DOHH2 (cell line): ENCODE measurements around the gene XBP1.
"Not testable (repeated sequence)": the region's sequence is repeated elsewhere in the genome, so short reads cannot be mapped to it uniquely, and the experiment has no call there.

ENCODE experiments used
- H3F3A ChIP-seq: fragments of 200-600 bp; sonication (generic), shearing (Covaris generic); 2 replicates; pipeline ENCODE4 v1.6.0; 2016; ENCODE audit warnings: antibody characterized with exemption, mild to moderate bottlenecking; ENCODE audit not compliant: control insufficient read depth, insufficient read depth
- H3K27ac ChIP-seq: fragments of 200-600 bp; sonication (generic); 2 replicates; pipeline ENCODE4 v1.5.1; 2014; ENCODE audit warnings: low read depth, mild to moderate bottlenecking, low read length, moderate library complexity
- H3K27me3 ChIP-seq: fragments of 200-600 bp; sonication (generic); 2 replicates; pipeline ENCODE4 v1.6.1; 2014; ENCODE audit warnings: mild to moderate bottlenecking, low read length, mixed read lengths; ENCODE audit not compliant: control insufficient read depth
- H3K36me3 ChIP-seq: fragments of 200-600 bp; sonication (generic); 2 replicates; pipeline ENCODE4 v1.6.1; 2014; ENCODE audit warnings: mild to moderate bottlenecking, low read length, moderate library complexity, mixed read lengths; ENCODE audit not compliant: control insufficient read depth
- H3K4me1 ChIP-seq: fragments of 200-600 bp; sonication (generic); 2 replicates; pipeline ENCODE4 v1.6.1; 2014; ENCODE audit warnings: mild to moderate bottlenecking, low read length, mixed read lengths; ENCODE audit not compliant: control insufficient read depth
- H3K4me2 ChIP-seq: fragments of 200-600 bp; sonication (generic); 2 replicates; pipeline ENCODE4 v1.6.0; 2014; ENCODE audit warnings: mild to moderate bottlenecking, low read length, moderate library complexity
- H3K4me3 ChIP-seq: fragments of 200-600 bp; sonication (generic); 2 replicates; pipeline ENCODE4 v1.5.1; 2014; ENCODE audit warnings: mild to moderate bottlenecking, low read length, mixed read lengths
- H3K79me2 ChIP-seq: fragments of 200-600 bp; sonication (generic); 2 replicates; pipeline ENCODE4 v1.6.1; 2014; ENCODE audit warnings: mild to moderate bottlenecking, low read length, mixed read lengths; ENCODE audit not compliant: control insufficient read depth
- H3K9me2 ChIP-seq: fragments of 200-600 bp; sonication (generic); replicated peaks from 2 replicates; pipeline ENCODE4 v1.6.1; 2014; ENCODE audit warnings: mild to moderate bottlenecking, low read length, mixed read lengths; ENCODE audit not compliant: control insufficient read depth
- H3K9me3 ChIP-seq: fragments of 200-600 bp; sonication (generic); 2 replicates; pipeline ENCODE4 v1.6.1; 2014; ENCODE audit warnings: antibody characterized with exemption, low read length, mixed read lengths; ENCODE audit not compliant: control insufficient read depth, insufficient read depth
- H4K20me1 ChIP-seq: fragments of 200-600 bp; sonication (generic); 2 replicates; pipeline ENCODE4 v1.6.0; 2014; ENCODE audit warnings: low read depth, mild to moderate bottlenecking, antibody characterized with exemption, low read length, moderate library complexity; ENCODE audit not compliant: control insufficient read depth, insufficient read depth
- CTCF ChIP-seq: fragments of 200-600 bp; sonication (generic); IDR thresholded peaks from one replicate; pipeline ENCODE4 v1.5.1; 2014; ENCODE audit warnings: antibody characterized with exemption, mild to moderate bottlenecking, low read depth, low read length; ENCODE audit not compliant: poor library complexity, severe bottlenecking
- EZH2phosphoT487 ChIP-seq: fragments of 200-600 bp; sonication (generic); IDR thresholded peaks from 2 replicates; pipeline ENCODE4 v1.6.1; 2017; ENCODE audit warnings: borderline replicate concordance, mild to moderate bottlenecking, antibody characterized with exemption, low read length, moderate library complexity, mixed read lengths

Gene XBP1

GRCh38 chr22:28769394-28770085, 30.8 kb downstream of the XBP1 start:
- Histone ChIP-seq H3K4me3 (no peak overlapping the region), H3K27ac (no peak overlapping the region), H3K36me3 (peaks cover 11% of the 10 kb centered on the region), H3F3A (0 out of 2 replicates have a peak, but pooled peaks cover 2% of the 10 kb centered on the region), H3K4me2 (no peak overlapping the region), H4K20me1 (no peaks in the 10 kb centered on the region), H3K9me2 (no peaks in the 10 kb centered on the region), H3K4me1 (peaks cover 35% of the 10 kb centered on the region), H3K9me3 (0 out of 2 replicates have a peak, but pooled peaks cover 9% of the 10 kb centered on the region), H3K27me3 (no peaks in the 10 kb centered on the region), H3K79me2 (peaks cover 16% of the 10 kb centered on the region)
- TF ChIP-seq CTCF, result no peak
- TF ChIP-seq EZH2phosphoT487, result no peak

- peaks cover 28% of the 10 kb centered on the region for H3K4me1 ChIP-seq
- H3K27ac ChIP-seq, result no peak overlapping the region
- no peaks in the 10 kb centered on the region for H3K27me3 ChIP-seq
Measured at GRCh38 chr22:28768701-28769393, 31.5 kb downstream of the XBP1 start.

GRCh38 chr22:28766628-28767027, 33.7 kb downstream of the XBP1 start:
- Histone ChIP-seq H3K36me3 (no peaks in the 10 kb centered on the region), H3K27ac (no peak overlapping the region), H3K4me1 (peaks cover 20% of the 10 kb centered on the region), H3F3A (0 out of 2 replicates have a peak, but pooled peaks cover 2% of the 10 kb centered on the region), H3K79me2 (no peaks in the 10 kb centered on the region), H3K4me2 (no peak overlapping the region), H3K9me2 (no peaks in the 10 kb centered on the region), H3K27me3 (no peaks in the 10 kb centered on the region), H4K20me1 (no peaks in the 10 kb centered on the region), H3K4me3 (no peak overlapping the region), H3K9me3 (0 out of 2 replicates have a peak, but pooled peaks cover 9% of the 10 kb centered on the region)
- TF ChIP-seq CTCF, result no peak
- no peak for TF ChIP-seq EZH2phosphoT487

More at GRCh38 chr22:28768701-28769393, 31.5 kb downstream of the XBP1 start:
- 0 out of 2 replicates have a peak, but pooled peaks cover 9% of the 10 kb centered on the region for H3K9me3 ChIP-seq
- H3K79me2 ChIP-seq, result peaks cover 9% of the 10 kb centered on the region
- no peak overlapping the region for H3K4me3 ChIP-seq
- peaks cover 7% of the 10 kb centered on the region for H3K36me3 ChIP-seq
- H3K4me2 ChIP-seq, result no peak overlapping the region
- H4K20me1 ChIP-seq, result no peaks in the 10 kb centered on the region
- TF ChIP-seq CTCF (no peak), EZH2phosphoT487 (no peak)
- H3F3A ChIP-seq, result 0 out of 2 replicates have a peak, but pooled peaks cover 2% of the 10 kb centered on the region
- no peaks in the 10 kb centered on the region for H3K9me2 ChIP-seq

- not testable (repeated sequence) for H3K79me2 ChIP-seq, H3K27me3 ChIP-seq, H3F3A ChIP-seq, H3K27ac ChIP-seq, H3K4me3 ChIP-seq, H4K20me1 ChIP-seq, H3K36me3 ChIP-seq, H3K4me2 ChIP-seq, H3K9me3 ChIP-seq, H3K9me2 ChIP-seq
- H3K4me1 ChIP-seq, result peaks cover 40% of the 10 kb centered on the region
Measured at GRCh38 chr22:28762000-28762399, 38.4 kb downstream of the XBP1 start.
